C4-2B (cell line): Measurements from ENCODE around the gene CENPP.

Source experiments
- H3K27ac ChIP-seq: fragments of 450-650 bp; 2 replicates; pipeline ENCODE4 v1.5.1; 2017
- CTCF ChIP-seq: fragments of 450-650 bp; conservative IDR thresholded peaks from 2 replicates; pipeline ENCODE4 v1.5.1; 2017; ENCODE audit warnings: mild to moderate bottlenecking
- ZFX ChIP-seq: fragments of 450-650 bp; IDR thresholded peaks from 2 replicates; pipeline ENCODE4 v1.6.1; 2017

The CENPP gene

GRCh38 chr9:92650839-92651621 is 325.3 kb downstream of the CENPP start:
- H3K27ac ChIP-seq = no peak overlapping the region
- TF ChIP-seq CTCF = no peak
- no peak for TF ChIP-seq ZFX

GRCh38 chr9:92652461-92652860 is 326.7 kb downstream of the CENPP start:
- TF ChIP-seq CTCF = no peak
- TF ChIP-seq ZFX = no peak
- H3K27ac ChIP-seq = no peak overlapping the region

GRCh38 chr9:92654481-92655301 is 328.9 kb downstream of the CENPP start:
- H3K27ac ChIP-seq = peak overlapping the region; percentile 70
- no peak; the same call in 1 of the 2 replicates for TF ChIP-seq CTCF
- no peak for TF ChIP-seq ZFX

GRCh38 chr9:92655366-92655765 is 329.6 kb downstream of the CENPP start:
- H3K27ac ChIP-seq = peak overlapping the region; percentile 70

GRCh38 chr9:92655896-92656536 is 330.3 kb downstream of the CENPP start:
- peak overlapping the region; percentile 70; the same call in 1 of the 2 replicates for H3K27ac ChIP-seq
- TF ChIP-seq ZFX (no peak), CTCF (no peak)

More at GRCh38 chr9:92655366-92655765, 329.6 kb downstream of the CENPP start:
- no peak for TF ChIP-seq ZFX
- TF ChIP-seq CTCF = no peak

GRCh38 chr9:92656537-92656925 is 330.8 kb downstream of the CENPP start:
- TF ChIP-seq CTCF (no peak), ZFX (no peak)
- H3K27ac ChIP-seq = no peak overlapping the region
